Activated naive CD4-positive, alpha-beta T cell (primary cell): ENCODE results near the gene MOB1A.
"Not testable (repeated sequence)": the region's sequence is repeated elsewhere in the genome, so short reads cannot be mapped to it uniquely, and the experiment has no call there.

Source experiments
- DNase-seq, 4 experiments: peaks; one replicate each; lab custom pipeline; 2025; lab: John Stamatoyannopoulos, UW

The MOB1A gene

GRCh38 chr2:74178211-74179062 lies at the start of gene MOB1A:
TSS of gene MOB1A (minus strand) at chr2:74178879. CDS start at chr2:74178674, 205 bp downstream.
- peak; percentile 88 to 95 (median 90) for DNase-seq

- no peak for DNase-seq
Observed at GRCh38 chr2:74227646-74228045, 49.0 kb upstream of the MOB1A start.

GRCh38 chr2:74226648-74227213 lies 48.1 kb upstream of the MOB1A start:
- no peak for DNase-seq

- no peak for DNase-seq
Observed at GRCh38 chr2:74225698-74226459, 47.2 kb upstream of the MOB1A start.

- no peak for DNase-seq
Observed at GRCh38 chr2:74223941-74224770, 45.5 kb upstream of the MOB1A start.

GRCh38 chr2:74222300-74222650 lies 43.6 kb upstream of the MOB1A start:
- DNase-seq: no peak

GRCh38 chr2:74221604-74222299 lies 43.1 kb upstream of the MOB1A start:
- no peak for DNase-seq

GRCh38 chr2:74221091-74221490 lies 42.4 kb upstream of the MOB1A start:
- no peak for DNase-seq

GRCh38 chr2:74219846-74220486 lies 41.3 kb upstream of the MOB1A start:
- no peak for DNase-seq

GRCh38 chr2:74216642-74217041 lies 38.0 kb upstream of the MOB1A start:
- no peak for DNase-seq

GRCh38 chr2:74215771-74216170 lies 37.1 kb upstream of the MOB1A start:
- DNase-seq: not testable (repeated sequence)

- no peak for DNase-seq
Observed at GRCh38 chr2:74212702-74213410, 34.2 kb upstream of the MOB1A start.

- peak in 1 of 4 experiments; percentile 4 for DNase-seq
Observed at GRCh38 chr2:74206180-74206688, 27.6 kb upstream of the MOB1A start.

GRCh38 chr2:74205596-74205995 lies 26.9 kb upstream of the MOB1A start:
- peak in 2 of 4 experiments; percentile 3 to 5 for DNase-seq

GRCh38 chr2:74205113-74205512 lies 26.4 kb upstream of the MOB1A start:
- no peak for DNase-seq

- DNase-seq: no peak
Observed at GRCh38 chr2:74204436-74204835, 25.8 kb upstream of the MOB1A start.

- DNase-seq: no peak
Observed at GRCh38 chr2:74201596-74201995, 22.9 kb upstream of the MOB1A start.

- no peak for DNase-seq
Observed at GRCh38 chr2:74201196-74201595, 22.5 kb upstream of the MOB1A start.

GRCh38 chr2:74199871-74200305 lies 21.2 kb upstream of the MOB1A start:
- no peak for DNase-seq

- no peak for DNase-seq
Observed at GRCh38 chr2:74199275-74199701, 20.6 kb upstream of the MOB1A start.
